Measurements from ENCODE around the gene C11orf65.

DNA sequence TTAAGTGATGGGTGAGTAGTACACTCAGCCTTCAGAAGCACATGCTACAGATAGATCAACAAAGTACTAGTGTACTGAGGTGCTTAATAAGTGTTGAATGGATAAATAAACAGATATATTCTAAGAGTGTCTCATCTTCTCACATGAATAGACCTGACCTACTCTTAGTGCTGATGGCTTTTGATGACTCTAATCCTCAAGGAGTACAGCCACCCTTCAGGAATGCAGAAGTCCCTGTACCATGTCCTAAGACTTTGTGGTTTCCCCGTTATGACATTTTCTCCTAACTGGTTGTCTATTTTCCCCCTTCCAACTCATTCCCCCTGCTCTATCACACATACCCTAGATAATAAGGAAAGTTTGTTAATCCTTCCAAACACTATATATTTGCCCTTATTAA is 61.6 kb downstream of the C11orf65 start:
- TF ChIP-seq, protein P1, sequence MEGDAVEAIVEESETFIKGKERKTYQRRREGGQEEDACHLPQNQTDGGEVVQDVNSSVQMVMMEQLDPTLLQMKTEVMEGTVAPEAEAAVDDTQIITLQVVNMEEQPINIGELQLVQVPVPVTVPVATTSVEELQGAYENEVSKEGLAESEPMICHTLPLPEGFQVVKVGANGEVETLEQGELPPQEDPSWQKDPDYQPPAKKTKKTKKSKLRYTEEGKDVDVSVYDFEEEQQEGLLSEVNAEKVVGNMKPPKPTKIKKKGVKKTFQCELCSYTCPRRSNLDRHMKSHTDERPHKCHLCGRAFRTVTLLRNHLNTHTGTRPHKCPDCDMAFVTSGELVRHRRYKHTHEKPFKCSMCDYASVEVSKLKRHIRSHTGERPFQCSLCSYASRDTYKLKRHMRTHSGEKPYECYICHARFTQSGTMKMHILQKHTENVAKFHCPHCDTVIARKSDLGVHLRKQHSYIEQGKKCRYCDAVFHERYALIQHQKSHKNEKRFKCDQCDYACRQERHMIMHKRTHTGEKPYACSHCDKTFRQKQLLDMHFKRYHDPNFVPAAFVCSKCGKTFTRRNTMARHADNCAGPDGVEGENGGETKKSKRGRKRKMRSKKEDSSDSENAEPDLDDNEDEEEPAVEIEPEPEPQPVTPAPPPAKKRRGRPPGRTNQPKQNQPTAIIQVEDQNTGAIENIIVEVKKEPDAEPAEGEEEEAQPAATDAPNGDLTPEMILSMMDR (IDR thresholded peaks at IDR 0.05 in 2 of 3, conservative IDR thresholded peaks at IDR 0.05 in 1 of 3; ENCODE audit: borderline replicate concordance in 1 of 3, insufficient read depth in 1 of 3, low read depth in 2 of 3, low read length in 2 of 3) = no peak
- TF ChIP-seq SIN3A (IDR thresholded peaks at IDR 0.05; ENCODE audit: low read depth) (no peak), POLR2AphosphoS5 (IDR thresholded peaks at IDR 0.05; ENCODE audit: low read depth, low read length) (no peak), EZH2phosphoT487 (IDR thresholded peaks at IDR 0.05; ENCODE audit: borderline replicate concordance) (no peak), POLR2A (IDR thresholded peaks at IDR 0.05; ENCODE audit: borderline replicate concordance, extremely low read depth, insufficient read depth, insufficient read length) (no peak)
- TF ChIP-seq, protein P2, sequence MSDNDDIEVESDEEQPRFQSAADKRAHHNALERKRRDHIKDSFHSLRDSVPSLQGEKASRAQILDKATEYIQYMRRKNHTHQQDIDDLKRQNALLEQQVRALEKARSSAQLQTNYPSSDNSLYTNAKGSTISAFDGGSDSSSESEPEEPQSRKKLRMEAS (IDR thresholded peaks at IDR 0.05) = no peak
- TF ChIP-seq, protein P3, sequence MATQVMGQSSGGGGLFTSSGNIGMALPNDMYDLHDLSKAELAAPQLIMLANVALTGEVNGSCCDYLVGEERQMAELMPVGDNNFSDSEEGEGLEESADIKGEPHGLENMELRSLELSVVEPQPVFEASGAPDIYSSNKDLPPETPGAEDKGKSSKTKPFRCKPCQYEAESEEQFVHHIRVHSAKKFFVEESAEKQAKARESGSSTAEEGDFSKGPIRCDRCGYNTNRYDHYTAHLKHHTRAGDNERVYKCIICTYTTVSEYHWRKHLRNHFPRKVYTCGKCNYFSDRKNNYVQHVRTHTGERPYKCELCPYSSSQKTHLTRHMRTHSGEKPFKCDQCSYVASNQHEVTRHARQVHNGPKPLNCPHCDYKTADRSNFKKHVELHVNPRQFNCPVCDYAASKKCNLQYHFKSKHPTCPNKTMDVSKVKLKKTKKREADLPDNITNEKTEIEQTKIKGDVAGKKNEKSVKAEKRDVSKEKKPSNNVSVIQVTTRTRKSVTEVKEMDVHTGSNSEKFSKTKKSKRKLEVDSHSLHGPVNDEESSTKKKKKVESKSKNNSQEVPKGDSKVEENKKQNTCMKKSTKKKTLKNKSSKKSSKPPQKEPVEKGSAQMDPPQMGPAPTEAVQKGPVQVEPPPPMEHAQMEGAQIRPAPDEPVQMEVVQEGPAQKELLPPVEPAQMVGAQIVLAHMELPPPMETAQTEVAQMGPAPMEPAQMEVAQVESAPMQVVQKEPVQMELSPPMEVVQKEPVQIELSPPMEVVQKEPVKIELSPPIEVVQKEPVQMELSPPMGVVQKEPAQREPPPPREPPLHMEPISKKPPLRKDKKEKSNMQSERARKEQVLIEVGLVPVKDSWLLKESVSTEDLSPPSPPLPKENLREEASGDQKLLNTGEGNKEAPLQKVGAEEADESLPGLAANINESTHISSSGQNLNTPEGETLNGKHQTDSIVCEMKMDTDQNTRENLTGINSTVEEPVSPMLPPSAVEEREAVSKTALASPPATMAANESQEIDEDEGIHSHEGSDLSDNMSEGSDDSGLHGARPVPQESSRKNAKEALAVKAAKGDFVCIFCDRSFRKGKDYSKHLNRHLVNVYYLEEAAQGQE (IDR thresholded peaks at IDR 0.05; ENCODE audit: low read depth) = no peak
- TF ChIP-seq, protein P4, sequence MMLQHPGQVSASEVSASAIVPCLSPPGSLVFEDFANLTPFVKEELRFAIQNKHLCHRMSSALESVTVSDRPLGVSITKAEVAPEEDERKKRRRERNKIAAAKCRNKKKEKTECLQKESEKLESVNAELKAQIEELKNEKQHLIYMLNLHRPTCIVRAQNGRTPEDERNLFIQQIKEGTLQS (IDR thresholded peaks at IDR 0.05) = no peak

Measured in HCT116 (cell line).